NCI-H526 treated with DMSO at 0.1 percent for 48 hours (cell line): ENCODE results near the gene DTNBP1.

Source experiments
- DNase-seq: peaks from one replicate; lab custom pipeline; 2025; lab: John Stamatoyannopoulos, UW

Gene DTNBP1

DNA sequence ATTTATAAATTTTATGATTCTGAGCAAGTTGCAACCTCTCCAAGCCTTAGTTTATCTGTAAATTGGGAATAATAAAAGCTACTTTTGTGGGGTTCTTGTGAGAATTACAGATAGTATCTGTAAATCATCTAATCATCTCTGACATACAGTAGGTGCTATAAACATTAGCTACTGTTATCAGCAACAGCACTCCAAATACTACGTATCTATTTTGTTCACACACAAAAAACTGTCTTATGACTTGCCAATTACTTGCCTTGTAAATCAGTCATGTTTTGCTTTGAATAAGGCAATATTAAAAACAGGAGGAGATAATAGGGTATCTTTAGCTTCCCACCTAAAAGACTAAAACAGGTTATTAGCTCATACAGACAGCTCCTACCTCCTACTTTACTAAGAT is 36.7 kb downstream of the DTNBP1 start:
- no peak for DNase-seq

DNA sequence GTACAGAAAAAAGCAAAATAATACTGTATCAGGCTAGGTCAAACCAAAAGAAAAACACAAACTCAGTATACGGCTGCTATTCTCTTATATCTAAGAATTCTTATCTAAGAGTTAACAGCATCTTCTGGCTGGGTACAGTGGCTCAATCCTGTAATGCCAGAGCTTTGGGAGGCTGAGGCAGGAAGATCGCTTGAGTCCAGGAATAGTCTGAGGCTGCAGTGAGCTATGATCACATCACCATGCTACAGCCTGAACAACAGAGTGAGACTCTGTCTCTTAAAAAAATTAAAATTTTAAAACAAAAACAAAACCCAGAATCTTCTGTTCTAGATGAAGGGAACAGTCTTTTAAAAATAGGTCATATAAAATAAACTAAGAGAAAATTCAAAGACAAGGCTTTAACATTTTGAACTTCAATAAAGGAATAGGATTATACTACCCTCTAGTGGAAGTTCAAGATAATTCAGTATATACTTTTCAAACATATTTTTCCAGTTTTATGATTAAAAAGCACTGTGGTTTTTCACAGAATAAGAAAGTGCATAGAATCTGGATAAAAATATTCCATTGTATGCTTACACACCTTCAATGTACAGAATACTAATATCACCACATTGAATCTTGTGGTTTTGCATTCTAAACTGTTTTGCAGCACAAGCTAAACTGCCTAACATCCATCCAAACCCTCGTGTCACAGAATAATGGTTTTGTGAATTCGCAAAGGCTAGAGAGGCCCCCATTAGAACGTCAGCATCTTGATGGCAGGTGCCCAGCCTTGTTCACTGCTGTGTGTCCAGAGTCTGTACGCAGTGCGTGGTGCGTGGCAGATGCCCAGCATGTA is 39.3 kb downstream of the DTNBP1 start:
- DNase-seq: no peak

DNA sequence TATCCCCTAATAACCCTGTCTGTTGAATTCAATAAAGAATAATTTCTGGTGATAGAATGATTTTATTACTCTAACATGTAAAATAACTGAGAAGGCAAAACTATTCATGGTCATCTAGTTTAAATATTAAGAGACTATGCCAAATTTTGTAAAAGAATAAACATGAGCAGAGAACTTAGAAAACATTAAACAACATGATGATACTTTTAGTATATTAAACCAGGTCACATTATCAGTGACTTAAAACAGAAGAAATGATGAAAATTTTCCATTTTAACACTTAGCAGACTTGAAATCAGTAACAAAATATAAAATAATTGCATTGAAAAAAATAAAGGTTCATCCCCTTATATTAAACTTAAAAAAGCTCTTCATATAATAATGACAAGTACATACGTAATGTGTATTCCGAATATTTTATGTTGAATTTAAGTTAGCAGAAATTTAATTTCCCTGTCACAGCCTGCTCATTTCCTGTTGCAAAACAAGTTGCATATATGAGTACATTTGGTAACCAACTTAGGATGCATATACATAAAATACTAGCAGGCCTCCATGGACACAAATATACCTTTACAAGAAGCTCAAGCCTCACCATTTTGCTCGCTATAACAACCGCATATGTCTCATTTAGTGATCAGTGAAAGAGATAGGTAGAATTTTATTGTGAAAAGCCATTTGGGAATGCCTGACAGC is 40.6 kb downstream of the DTNBP1 start:
- DNase-seq: no peak

DNA sequence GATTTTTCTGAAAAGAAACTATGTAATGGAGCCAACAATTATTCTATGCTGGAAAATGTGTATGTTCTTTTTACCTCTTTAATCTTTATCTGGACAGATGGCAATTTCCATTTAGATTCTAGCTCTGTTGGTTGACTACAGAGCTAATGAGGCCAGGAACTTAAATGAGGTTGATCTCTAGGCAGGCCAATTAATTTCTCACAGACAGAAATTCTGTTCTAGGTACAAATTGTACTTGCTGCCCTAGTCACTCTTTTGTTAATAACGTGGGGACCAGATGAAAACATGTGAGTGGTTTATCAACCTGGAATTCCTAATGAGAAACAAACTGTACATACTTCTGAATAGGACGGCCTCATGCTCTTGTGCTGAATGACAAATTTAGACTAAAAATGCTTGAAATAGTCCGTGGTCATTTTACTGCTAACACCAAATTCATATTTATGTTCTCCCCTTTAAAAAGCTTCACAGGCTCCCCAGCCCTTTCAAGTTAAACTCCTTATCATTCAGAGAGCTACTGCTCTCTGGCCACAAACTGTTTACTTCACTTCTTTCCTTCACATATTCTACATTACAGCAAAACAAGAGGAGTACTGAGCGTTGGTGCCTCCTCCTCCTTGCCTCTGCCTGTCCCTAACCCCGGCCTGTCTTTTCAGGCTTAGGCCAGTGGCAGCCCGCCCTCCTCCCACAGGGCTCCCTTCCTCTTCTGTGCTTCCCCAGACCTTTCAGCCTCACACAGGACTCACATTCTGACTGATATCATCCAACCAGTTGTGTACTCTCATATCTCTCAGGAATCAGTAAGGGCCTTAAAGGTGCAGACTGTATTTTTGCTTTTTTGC is 41.4 kb downstream of the DTNBP1 start:
- no peak for DNase-seq

DNA sequence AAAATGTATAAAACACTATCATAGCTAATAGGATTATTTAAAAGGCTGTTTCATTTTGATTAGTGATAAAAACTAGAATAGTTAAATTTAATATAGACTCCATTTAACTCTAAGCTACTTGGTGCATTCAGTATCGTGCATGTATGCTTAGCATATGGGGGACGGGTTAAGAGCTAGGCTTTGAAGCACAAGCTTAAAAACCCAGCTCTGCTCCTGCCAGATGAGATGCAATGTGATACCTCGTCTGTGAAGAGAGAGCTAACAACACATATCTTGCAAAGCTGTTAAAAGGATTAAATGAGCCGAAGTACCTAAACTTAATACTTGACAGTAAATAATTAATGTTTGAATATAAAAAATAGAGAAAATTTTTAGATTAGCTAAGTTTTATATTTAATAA is 42.2 kb downstream of the DTNBP1 start:
- DNase-seq: no peak

DNA sequence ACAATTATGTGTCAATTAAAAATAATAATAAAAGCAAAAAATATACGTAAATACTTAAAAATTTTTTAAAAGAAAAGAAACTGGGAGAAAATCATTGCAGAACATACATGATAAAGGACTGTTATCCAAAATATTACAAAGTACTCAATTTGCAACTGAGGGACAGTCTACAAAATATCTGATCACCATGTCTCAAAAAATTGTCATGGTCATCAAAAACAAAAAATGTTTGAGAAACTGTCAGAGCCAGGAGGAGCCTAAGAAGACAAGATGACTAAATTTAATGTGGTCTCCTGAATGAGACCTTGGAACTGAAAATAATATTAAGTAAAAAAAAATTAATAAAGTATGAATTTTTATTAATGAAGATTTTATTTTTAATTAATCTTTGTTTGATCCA is 43.5 kb downstream of the DTNBP1 start:
- DNase-seq: no peak

DNA sequence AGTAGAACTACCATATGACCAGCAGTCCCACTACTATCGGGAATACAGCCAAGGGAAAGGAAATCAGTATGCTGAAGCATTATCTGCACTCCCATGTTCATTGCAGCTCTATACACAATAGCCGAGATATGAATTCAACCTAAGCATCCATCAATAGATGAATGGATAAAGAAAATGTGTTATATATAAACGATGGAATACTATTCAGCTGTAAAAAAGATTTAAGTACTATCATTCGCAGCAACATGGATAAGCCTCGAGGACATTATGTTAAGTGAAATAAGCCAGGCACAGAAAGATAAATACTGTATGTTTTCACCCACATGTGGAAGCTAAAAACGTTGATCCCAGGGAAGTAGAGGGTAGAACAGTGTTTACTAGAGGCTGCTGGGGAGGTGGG is 44.1 kb downstream of the DTNBP1 start:
- no peak for DNase-seq

DNA sequence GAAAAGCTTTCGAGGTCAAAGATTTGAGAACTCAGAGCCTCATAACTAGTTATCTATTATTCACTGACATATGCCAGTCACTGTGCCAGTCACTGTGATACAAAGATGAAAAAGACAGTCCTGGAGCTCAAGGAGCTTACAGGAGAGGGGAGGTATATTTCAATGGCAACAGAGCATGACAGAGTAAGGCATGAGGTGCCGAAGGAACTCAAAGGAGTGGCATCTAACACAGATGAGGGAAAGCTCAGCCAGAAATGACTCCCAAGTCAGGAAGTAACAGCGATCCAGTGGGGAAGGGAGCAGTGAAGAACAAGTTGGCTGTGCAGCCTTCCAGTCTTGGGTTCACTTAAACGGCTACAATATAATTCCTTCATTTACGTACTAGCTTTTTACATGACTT is 46.6 kb downstream of the DTNBP1 start:
- DNase-seq: no peak

DNA sequence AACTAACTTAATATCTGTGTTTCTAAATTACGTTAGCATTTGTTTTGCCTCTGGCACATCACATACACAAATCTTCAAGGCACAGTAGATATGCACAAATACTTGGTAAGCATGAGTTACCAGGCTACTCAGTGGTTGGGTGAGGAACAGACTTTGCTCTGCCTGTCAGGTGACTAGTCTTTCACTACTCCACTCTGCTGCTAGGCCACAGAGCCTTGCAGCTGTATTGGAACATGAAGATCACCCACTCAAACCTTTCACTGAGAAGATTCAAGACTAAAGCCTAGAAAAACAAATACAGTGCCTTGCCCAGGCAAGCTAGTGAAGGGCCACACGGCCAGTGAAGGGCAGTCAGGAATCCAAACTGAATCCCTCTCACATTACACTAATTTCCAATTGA is 47.0 kb downstream of the DTNBP1 start:
- no peak for DNase-seq

DNA sequence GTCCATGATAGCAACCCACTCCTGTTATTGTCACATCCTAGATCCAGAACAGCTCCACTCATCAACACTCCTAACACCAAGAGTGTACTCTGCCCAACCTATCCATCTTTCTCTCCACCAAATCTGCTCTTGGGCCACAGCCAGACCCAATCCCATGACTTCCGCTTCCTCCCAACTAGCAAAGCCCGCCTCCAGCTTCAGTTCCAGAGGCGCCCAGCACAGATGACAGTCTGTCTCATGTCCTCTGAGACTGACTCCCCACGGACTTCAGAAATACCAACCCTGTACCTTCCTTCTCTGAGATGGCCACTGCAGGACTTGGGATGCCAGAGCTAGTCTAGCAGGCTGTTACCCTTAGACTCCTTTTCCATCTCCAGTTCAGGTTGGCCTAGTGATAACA is 48.6 kb downstream of the DTNBP1 start:
- DNase-seq: no peak

DNA sequence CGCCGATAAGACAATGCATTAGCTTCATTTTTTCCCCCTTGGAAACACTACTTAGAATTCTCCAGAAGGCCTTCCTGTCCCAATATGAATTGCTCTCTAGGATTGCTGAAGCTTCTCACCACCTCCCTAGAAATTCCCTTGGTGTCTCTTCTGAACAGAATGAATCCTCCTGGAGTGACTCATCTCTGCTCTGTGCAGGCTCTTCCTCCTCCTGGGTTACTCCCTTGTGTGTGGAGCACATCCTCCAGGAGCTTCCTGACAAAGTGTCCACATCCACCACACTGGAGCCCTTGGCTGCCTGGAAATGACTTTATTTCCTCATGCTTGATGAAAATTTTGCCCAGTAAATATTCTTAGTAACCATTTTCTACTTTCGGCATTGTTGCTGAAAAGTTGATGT is 54.4 kb downstream of the DTNBP1 start:
- DNase-seq: no peak

DNA sequence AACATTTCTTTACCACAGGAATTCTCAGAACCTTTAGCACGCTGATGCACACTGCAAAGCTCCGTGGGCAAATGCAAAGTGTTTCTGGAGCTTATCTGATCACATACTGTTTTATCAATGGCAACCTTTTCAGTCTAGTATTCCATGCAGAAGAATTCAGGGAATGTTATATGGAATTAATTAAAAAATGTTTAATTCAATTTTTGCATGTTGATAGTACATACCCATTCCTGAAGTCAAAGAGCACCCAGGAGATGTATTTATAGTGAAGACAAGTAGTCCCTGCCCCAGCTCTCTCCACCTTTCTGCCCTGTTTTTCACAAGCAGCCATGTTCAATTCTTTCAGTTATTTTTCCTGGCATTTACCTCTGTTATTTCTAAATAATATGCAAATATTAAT is 55.2 kb downstream of the DTNBP1 start:
- no peak for DNase-seq

DNA sequence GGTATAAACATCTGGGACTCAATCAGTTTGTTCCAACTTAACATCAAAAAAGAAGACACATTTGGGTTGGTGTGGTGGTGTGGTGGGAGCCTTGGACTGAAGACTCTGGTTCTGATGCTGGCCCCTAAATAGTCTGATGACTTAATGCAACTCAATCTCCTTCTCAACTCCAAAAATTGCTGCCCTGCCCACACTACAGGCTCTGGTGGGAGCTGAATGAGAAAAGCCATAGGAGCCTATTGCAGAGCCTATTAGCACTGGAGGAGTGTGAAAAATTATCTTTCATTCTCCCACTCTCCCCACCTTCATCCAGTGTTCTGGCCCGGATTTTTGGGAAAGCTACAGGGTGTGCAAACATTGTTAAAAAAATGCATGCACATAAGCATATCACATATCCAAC is 56.5 kb downstream of the DTNBP1 start:
- no peak for DNase-seq

DNA sequence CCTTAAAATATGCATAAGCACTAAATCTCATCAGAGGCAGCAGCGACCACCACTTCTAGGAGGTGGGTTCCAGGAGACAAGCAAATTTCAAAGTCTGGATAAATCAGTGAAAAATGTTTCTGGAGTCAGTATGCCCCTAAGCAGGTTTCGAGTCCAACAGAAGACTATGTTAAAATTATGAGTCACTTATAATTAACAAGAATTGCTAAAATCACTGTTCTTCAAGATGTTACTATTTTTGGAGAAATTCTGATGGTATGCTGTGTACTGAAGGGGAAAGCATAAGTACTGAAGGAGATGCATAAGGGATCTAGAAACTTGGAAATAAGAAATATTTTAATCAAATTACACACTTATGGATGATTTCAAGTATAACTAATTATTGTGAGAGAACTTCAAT is 58.0 kb downstream of the DTNBP1 start:
- no peak for DNase-seq

DNA sequence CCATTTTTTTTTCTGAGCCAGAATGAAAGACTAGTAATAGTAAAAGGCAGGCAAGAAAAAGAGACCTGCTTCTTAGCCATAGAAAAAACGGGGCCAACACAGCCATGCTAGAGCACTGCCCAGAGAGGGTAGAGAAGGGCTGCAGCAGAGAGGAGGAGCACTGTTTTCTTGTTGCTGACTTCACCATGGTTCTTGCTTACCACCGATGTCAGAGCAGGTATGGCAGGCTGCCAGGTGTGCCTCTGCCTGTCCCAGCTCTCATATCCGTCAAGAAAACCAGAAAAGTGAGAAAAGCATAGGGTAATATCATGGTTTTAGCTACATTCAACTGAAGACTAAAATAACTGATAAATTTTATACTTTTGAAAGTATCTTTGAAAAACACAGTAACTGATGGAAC is 60.7 kb downstream of the DTNBP1 start:
- no peak for DNase-seq

DNA sequence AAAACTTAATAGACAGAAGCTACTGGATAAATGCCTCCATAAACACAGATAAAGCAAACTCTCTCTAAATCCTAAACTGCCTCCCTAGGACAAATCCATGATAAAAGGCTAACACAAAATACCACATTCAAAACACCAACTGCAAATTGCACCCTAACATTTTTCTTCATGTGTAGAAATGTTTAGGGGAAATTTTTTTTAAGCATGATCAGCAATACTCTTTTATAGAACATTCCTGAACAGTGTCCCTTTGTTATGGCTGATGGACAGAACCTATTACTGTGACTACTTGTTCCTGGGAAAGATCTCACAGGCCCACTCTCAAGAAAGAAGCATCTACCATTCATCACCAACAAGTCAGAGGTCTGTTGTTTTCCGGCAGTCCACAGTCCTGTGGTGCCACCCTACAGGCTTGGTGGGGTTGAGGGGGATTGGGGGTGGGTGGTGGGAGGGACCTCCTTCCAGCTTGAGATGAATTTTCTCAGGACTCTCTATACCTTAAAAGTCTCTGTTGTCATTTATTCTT is 64.5 kb downstream of the DTNBP1 start:
- DNase-seq: no peak

DNA sequence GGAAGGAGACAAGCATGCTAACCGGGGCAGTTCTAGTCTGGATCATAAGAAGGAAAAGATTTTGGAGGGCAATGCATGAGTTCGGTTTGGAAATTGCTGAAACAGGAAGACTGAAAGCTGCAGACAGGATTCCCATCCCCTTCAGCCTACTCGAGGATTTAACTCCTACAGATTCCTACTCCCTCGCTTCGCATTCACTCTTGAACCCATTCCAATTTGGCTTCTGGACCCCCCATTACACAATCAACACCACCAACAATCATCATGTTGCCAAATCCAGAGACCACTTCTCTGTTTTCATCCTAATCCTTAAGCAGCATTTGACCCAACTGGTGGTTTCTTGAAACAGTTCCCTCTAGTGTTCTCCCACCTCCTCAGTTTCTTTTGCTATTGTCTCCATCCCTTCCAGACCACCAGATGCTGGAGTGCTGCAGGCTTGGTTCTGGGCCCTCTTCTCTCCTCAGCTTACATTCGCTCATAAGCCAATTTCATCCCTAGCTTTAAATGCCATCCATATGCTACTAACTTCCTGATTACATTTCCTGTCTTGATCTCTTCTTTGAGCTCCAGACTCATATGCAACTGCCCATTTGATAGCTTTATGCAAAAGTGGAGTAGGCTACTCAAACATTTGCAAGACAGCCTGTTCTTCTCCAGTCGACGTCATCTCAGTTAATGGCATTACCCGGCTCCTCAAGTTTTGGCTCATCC is 66.5 kb downstream of the DTNBP1 start:
- no peak for DNase-seq

DNA sequence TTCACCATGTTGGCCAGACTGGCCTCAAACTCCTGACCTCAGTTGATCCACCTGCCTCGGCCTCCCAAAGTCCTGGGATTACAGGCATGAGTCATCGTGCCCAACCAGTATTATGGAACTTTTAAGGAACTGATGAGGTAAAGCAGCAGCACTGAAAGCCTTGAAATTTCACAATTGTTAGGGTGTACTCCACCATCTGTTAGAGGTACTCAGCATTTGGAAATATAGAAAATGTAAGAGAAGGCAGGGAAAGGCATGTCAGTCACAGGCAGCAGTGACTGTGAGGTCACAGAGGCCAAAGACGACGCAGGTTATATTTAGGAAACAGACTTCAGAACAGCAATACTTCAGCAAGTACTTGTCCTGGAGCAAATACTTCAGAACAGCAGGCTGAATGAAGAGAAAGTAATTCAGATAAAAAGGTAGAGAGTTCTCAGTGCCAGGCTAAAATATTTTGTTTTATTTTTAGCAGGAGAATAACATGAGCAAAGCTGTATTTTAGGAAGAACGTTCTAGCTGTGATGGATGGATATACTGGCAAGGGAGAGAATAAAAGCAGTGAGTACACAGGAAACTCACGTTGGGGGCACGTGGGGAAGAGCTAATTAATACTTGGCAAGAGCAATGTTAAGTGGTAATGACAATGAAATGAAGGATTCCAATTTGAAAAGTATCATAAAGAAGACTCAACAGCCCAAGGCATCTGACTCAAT is 67.2 kb downstream of the DTNBP1 start:
- DNase-seq: no peak

DNA sequence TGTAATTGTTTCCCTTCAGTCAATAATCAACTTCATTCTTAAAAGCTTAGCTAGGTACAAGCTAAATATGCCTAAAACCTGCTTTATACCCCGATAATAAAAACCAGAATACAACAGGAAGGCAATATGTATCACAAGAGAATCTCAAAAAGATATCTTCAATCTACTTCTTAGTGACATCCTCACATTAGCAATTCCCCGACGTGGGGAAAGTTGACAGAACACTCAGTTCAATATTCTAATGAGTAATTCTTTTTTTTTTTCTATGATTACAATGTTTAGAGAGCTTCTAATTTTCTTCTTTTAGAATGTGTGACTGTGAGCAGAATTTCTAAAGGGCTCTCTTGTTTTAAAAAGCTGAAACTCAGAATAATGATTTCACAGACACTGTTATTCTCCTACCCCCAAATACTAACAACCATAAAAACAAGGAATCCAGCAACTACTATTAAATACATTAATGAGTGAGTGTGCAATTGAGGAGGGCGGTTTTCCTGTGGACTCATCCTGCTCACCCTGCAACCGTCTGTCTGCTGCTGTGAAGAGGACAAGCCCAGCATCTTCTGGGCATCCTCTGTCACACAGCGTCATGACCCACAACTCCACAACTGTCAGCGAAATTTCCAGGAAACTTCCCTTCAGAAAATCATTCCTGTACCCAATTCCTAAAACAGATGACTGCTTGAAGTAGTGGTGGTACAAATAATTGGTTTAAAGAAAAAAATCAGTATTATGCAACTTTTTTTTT is 68.1 kb downstream of the DTNBP1 start:
- DNase-seq: no peak

DNA sequence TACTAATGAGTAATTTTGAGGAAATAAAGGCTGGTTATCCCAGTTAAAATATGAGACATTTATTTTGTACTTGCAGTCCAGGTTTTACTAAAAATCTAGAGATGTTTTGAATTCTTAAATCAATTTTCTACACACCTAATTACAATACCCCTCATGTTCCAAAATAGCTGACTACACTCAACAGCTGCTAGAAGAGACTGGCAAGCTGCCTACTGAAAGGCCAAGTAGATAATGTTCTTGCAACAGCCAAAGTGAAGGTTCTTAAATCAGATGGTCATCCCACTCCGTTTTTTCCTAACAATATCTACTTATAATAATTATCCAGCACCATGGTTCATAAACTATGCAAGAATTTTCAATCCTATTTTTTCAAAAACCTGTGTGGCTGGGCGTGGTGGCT is 69.0 kb downstream of the DTNBP1 start:
- DNase-seq: no peak

DNA sequence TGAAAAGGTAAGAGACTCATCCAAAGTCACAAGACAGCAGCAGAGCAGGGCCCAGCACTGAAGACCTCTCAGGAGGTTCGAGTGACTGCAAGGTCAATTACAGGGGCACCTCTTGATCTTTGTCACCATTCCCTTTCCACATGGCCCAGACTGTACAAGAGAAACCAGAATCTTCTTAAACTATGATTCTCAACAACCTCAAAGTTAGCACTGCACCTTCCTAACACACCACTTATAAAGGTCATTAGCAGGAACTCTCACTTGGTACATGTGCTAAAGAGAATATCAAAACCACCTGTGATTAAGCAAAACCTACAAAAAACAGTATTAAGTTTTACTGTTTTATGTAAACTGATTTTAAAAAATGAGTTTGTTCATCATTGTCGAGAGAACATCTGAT is 70.2 kb downstream of the DTNBP1 start:
- DNase-seq: no peak
